NCI-H1436 treated with DMSO at 0.1 percent for 48 hours (cell line): ENCODE data around the gene CHST12.
"Not testable (repeated sequence)": the region's sequence is repeated elsewhere in the genome, so short reads cannot be mapped to it uniquely, and the experiment has no call there.

Experiments
- DNase-seq: peaks from one replicate; lab custom pipeline; 2025; lab: John Stamatoyannopoulos, UW

The CHST12 gene

DNA sequence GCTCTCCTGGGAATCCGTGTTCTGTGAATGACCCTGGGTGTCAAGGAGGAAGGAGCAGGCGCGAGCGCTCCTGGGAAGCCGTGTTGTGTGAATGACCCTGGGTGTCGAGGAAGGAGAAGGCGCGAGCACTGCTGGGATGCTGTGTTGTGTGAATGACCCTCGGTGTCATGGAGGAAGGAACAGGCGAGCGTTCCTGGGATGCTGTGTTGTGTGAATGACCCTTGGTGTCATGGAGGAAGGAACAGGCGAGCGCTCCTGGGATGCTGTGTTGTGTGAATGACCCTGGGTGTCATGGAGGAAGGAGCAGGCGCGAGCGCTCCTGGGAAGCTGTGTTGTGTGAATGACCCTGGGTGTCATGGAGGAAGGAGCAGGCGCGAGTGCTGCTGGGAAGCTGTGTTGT lies 25.3 kb upstream of the CHST12 start:
- DNase-seq: not testable (repeated sequence)

DNA sequence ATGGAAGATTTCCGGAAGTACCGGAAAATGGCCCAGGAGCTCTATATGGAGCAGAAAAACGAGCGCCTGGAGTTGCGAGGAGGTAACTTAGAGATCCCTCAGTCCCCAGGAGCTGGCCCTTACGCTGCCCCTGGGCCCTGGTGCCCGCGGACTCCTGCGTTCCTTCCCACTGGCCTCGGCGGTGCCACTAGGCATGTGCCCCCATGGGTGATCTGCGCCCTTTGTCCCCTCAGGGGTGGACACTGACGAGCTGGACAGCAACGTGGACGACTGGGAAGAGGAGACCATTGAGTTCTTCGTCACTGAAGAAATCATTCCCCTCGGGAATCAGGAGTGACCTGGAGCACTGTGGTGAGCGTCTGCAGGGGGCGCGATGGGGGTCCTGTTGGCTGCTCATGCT lies 24.2 kb upstream of the CHST12 start:
- no peak for DNase-seq

DNA sequence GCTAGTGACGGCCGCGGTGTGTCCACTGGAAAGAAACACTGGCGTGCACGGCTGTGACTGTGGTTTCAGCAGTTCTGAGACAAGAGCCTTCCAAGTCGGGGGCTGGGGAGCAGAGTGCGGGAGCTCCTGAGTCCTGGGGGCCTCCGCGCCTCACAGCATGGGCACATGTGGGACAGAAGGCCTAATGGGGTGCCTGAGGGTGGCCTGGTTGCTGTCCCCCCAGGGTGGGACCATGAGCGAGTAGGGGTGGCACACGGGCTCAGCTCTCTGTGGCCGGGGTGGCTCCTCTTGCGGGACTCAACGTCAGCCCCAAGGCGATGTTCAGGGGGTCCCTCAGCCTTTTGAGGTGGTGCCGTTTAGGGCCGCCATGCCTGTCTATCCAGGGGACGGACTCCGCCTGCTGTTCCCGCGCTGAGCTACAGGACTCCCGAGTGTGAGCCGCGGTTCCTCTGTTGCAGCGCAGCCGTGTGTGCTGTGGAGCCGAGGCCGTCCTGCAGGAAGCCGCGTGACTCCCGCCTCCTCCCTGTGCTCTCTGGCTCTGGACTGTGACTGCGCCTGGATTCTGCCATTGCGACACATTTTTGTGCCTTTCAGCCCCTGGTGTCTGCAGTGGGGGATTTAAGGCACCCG lies 23.5 kb upstream of the CHST12 start:
- DNase-seq: no peak

DNA sequence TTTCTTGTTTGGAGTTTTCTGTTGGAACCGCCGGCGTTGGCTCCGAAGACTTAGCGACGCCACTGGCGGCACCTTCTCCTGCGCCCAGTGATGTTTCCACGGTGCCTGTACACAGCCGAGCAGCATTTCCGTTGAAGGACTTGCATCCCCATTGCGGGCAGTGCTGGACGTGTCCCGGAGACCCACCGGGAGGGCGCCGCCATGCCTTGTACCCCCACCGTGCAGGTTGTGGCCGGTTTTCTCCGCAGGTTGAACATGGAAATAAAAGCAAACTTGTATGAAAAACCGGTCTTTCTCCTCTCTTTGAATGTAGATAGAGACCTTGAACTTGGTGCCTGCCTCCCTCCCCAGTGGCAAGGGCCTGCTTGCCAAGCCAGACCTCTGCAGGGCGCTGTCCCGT lies 22.9 kb upstream of the CHST12 start:
- no peak for DNase-seq

DNA sequence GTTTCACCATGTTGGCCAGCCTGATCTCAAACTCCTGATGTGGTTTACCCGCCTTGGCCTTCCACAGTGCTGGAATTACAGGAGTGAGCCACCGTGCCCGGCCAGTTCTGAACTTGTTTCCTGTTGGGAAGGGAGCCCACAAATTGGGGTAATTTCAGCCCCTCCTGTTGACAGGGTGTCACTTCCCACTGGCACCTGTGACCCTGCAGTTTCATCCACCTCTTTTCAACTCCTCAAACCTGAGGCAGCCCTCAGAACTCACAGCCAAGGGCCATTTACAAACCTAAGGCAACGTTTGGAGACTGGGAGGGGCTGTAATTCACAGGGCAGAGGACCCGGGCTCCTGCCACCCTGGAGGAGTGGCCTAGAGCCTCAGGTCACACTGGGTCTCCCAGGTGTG lies 22.2 kb upstream of the CHST12 start:
- DNase-seq: no peak

DNA sequence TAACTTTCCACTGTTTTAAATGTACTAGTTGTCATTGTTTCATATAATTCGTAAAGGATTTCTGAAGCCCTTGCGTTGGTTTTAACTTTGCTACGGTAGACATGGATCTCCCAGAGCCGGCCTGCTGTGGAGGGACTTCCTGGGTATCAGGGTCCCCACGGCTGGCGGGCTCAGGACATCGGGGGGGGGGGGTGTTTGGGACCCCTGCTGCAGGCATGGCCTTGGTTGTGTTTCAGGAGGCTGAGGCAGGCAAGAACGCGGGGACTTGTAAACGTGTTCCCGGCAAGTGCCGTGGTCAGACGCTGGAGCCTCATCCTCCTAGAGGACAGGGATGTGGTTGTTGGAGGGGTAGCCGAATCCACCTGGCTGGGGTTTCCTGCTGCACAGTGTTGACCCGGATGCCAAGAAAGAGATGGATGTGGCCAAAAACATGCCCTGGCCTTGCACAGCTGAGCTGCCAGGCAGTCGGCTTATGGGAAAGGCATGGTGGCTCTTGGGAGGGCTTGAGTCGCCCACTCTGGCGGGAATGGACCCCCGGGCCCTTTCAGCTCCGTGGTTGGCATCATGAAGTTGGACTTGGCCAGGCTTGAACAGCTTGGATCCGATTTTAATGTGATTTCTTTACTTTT lies 21.4 kb upstream of the CHST12 start:
- no peak for DNase-seq

DNA sequence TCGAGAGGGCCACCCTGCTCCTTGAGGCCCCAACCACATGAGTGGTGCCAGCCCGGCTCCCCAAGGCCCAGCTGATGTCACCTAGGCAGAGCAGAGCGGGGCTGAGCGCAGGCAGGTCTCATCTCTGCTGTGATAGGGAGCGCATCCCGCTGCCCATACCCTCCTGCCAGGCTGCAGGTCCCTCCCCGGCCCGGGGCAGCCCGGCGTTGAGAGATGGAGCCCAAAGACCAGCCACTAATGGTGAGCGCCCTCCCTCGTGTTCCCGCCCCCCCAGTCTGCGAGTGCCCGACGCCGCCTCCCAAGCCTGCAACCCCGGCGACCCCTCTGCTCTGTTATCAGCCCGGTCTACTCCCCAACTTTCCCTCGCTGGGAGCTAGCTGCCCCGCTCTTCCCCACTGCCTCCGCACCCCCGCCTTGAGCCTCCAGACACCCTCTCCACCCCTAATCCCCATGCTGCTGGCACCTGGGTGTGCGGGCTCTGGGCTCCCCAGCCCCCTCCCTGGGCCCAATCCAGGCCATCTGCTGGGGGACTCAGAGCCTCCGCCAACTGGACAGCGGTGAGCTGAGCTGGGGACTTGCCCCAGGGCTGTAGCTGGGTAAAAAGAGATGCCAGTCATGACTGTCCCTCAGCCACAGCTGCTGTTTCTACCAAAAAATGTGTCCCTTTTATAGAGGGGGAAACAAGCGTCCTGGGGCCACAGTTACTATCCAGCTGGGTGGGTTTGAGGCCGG lies 19.7 kb upstream of the CHST12 start:
- no peak for DNase-seq

DNA sequence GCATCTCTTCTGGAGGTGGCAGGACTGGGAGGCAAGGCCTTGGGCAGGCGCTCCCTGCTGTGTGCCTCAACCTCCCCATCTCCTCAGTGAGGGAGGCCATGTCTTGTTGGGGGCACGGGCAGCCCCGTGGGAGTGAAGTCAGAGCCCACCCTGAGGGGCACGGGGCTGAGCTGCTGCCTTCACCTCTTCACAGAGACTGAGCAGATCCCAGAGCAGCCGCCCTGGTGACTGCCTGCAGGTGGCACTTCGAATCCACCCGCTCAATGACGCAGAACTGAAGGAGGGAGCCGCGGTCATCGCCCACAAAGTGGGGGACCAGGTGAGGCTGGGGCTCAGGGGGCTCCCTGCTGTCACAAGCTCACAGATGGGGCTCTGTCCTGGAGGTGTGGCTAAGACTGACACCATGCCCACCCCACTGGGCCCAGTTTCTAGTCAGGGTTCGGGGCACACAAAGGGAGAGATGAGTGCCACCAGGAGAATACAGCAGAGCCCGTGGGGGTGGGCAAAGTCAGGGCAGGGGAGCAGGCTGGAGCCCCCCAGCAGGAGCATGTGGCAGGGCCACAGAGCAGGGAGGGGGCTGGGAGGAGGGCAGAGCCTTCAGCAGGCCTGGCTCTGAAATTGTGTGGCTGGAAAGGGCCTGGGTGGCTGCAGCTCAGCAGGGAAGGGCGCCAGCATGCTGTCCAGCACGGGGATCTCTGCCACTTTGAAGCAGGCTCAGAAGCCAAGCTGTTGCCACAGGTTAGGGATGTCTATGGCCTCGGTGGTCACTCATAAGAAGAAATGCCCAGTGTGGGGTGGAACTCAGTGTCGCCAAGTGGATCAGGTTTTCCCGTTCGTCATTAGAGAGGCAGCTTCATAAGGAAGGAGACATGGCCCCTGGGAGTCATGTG lies 18.8 kb upstream of the CHST12 start:
- DNase-seq: no peak

DNA sequence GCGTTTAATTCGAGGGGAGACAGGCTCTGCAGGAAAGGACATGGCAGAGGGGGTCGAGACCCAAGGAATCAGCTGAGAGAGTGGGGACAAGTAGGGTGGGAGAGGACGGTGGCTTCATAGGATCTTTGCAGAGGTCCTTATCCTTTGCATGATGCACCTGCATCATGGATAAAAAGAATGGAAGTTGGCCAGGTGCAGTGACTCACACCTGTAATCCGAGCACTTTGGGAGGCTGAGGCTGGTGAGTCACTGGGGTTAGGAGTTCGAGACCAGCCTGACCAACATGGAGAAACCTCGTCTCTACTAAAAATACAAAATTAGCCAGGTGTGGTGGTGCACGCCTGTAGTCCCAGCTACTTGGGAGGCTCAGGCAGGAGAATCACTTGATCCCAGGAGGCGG lies 17.3 kb upstream of the CHST12 start:
- not testable (repeated sequence) for DNase-seq

DNA sequence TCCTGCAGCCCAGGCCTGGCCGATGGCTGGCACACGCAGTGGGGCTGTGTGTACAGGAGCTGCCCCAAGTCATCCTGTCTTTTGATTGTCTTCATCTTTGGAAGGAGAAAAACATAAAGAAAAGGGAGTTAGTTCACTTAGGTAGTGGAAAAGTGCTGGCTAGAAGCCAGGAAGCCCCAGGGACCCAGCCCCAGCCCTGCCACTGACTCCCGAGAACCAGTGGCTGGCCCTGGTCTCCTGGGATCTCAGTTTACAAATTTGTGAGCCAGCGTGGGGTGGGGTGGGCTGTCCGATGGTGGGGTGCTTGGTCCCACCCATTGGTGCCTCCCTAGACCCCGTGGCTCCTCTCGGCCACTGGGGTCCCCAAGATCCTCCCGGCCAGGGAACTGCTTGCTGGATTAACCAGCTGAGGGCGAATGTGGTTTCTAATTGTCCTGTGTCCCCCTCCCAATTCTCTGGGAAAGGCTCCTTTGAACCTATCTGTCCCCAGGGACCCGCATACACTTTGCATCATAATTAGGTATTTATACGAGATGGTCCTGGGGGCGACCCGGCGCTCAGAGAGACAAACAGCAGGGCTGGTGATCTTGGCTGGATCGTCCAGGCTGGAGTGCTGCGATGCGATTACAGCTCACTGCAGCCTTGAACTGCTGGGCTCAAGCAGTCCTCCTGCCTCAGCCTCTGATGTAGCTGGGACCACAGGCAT lies 16.3 kb upstream of the CHST12 start:
- DNase-seq: no peak

DNA sequence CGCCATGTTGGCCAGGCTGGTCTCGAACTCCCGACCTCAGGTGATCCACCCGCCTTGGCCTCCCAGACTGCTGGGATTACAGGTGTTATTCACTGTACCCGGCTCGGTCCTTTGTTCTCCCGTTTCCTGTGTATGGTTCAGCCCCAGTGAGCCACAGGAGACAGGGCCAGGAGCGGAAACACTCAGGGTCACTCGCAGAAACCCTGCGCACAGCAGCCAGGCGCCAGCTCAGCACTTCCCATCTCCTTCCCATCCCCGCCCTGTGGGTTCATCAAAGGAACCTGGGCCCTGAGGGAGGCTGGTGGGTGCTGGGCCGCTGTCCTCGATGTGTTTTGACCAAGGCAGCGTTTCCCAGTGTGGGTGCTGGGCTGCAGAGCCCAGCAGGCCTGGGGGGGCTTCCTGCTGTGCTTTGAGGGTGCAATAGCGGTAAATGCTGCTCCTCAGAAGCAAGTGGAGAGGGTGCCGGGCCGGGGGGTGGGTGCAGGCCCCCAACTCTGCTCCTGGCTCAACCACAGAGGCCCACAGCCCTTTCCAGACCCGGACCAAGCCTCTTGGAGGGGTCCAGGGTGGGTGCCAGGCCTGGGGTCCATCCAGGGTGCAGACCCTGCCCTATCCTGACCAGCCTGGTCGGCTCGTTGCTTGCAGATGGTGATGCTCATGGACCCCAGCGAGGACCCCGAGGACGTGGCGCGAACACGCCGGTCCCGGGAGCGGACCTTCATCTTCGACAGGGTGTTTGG lies 15.3 kb upstream of the CHST12 start:
- no peak for DNase-seq

DNA sequence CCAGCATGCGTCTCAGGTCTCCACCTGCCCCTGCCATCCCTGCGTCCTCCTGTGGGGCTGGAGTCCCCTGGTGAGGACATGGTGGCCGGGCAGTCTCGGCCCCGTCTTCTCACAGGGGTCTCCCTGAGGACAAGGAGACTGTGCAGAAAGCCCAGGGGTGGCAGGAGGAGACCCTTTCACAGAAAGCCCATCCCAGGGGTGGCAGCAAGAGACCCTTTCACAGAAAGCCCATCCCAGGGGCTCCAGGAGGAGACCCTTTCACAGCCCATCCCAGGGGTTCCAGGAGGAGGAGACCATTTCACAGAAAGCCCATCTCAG lies 14.8 kb upstream of the CHST12 start:
- no peak for DNase-seq

DNA sequence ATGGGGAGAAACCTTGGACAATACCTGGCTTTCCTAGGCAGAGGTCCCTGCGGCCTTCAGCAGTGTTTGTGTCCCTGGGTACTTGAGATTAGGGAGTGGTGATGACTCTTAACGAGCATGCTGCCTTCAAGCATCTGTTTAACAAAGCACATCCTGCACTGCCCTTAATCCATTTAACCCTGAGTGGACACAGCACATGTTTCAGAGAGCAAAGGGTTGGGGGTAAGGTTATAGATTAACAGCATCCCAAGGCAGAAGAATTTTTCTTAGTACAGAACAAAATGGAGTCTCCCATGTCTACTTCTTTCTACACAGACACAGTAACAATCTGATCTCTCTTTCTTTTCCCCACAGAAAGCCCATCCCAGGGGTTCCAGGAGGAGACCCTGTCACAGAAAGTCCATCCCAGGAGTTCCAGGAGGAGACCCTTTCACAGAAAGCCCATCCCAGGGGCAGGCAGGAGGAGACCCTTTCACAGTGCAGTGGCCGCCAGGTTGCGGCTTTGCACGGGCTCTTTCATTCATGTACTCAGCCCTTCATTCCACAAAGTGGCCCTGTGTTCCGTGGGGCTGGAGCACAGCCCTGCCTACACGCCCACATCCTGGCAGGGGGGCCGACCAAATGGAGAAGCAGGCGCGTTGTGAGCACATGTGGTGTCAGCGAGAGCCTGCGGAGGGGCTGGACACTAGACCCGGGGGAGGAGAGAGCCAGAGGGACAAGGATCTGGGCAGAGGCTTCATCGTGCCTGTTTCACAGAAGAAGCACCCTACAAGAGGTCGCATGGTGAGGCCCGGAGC lies 13.2 kb upstream of the CHST12 start:
- DNase-seq: not testable (repeated sequence)

DNA sequence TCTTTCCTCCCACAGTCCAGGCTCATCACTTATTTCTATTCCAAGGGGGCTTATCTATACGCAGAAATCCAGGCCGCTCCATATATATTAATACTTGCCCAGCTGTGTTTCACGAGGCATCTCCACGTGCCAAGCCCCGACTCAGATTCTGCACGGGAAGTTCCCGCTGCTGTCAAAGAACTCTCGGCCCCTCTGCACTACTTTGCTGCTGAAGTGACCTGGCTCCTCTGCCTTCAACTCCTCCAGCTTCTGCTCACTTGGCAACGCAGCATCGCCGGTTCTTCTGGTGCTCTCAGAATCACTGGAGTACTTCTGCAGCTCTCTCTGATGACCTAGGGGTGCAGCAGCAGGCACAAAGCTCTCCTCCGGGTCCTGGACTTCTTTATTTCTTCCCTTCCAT lies 9.7 kb upstream of the CHST12 start:
- DNase-seq: no peak

DNA sequence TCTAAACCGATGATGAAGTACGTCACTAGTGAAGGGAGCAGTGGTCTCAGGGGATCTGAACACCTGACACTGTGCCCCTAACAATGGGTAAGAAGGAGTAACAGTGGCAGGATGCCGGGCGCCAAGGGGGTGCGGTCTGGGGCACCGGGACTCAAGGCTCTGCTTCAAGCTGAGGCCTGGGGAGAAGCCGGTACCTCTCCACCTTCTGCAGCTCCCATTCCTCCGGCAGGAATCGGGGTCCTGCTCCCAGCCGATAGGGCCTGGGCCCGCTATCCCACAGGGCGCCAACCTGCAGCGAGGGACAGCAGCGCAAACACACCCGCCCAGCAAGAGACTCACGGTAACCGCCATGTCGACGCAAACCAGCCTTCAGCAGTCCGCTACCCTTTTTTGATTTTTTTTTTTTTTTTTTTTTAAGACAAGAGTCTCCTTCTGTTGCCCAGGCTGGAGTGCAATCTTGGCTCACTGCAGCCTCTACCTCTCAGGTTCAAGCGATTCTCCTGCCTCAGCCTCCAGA lies 8.8 kb upstream of the CHST12 start:
- no peak for DNase-seq

DNA sequence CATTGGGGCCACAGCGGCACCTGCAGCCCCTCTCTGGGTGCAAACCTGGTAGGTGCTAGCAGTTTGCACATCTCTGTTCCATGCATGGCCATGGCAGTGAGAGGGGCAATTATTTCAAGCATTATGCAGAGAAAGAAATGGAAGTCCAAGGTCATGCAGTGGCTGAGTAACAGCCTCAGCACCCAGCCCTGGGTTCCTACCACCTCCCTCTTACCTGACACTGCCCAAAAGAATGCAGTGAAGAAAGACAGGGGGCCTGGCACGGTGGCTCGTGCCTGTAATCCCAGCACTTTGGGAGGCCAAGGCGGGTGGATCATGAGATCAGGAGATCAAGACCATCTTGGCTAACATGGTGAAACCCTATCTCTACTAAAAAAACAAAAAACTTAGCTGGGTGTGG lies 4.9 kb upstream of the CHST12 start:
- DNase-seq: no peak

DNA sequence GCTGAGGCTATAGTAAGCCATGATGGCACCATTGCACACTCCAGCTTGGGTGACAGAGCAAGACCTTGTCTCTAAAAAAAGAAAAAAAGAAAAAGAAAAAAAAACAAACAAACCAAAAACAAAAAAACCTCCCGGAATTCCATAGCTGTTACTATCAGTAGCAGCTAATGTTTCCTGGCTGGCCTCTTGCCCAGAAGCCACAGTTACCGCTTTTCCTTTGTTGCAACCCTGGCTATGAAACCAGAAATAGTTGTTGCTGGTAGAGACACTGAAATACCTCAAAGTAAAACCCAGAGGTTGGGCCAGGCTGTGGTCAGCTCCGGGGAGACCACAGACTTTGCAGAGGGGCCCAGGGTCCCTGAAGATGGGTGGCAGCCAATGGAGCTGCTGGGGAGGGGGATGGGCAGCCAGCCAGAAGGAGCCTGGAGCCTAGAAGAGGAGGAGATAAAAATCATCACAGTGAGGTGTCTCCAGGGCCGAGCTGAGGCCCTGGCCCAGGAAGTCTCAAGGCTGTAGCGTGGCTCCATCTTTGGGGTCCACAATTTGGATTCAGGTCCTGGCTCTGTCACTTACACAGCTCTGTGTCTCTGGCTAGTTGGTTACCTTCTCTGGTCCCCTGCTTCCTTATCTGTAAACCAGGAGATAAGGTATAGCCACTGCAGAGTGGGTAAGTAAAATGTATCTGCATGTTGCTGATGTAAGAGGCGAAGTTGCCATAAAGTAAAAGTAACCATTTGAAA lies 3.4 kb upstream of the CHST12 start:
- no peak for DNase-seq

DNA sequence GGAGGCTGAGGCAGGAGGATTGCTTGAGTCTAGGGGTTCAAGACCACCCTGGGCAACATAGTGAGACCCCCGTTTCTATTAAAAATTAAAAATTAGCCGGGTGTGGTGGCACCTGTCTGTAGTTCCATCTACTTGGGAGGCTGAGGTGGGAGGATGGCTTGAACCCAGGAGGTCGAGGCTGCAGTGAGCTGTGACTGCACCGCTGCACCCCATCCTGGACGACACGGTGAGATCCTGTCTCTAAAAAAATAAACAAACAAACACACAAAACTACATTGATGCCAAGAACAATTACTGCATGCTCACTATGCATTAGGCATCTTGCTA lies 761 bp upstream of the CHST12 start:
- DNase-seq: no peak

DNA sequence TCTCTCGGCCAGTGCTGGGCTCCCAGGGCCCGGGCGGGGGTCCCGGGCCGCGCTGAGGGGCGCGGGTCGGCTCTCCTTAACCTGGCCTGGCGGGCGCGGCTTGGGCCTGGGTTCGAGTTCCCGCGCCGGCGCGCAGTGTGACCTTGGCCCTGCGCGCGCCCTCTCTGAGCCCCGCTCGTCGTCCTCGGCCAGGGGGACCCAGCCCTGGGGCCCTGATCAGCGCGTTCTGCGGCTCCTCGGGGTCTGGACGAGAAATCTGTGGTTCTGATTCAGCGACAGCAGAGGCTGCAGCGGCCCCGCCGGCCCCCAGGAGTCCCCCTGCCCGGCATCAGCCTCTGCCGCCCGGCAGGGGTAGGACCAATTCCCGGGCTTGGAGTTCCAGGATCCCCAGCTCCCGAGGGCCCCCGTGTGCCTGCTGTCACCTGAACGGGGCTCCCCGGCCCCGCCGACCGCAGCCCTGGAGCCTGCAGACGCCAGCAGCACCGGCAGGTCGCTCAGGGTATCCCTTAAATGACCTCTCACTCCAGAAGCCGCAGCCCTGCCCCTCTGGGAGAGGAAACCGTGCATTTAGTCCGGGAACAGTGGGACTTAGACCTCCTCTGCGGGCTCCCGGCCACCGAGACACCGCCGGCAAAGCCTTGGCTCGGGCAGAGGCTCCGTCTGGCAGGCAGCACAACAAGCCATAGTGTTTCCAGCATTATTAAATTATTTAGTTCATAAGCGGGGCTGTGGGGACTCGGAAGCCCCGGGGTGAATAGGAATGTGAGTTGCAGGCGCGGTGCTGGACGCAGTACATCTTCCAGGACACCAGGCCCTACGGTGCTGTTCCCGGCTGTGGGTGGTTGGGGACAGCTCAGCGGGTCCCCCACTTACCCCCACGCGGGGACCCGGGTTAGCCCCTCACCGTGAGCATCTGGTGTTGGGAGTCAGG lies 572 bp downstream of the CHST12 start:
- DNase-seq: no peak
